Measurements from ENCODE around the gene CRYZL1.
A peak's percentile ranks its signal among the peaks of the same experiment; 100 is the strongest.
"Not testable (repeated sequence)": the region's sequence is repeated elsewhere in the genome, so short reads cannot be mapped to it uniquely, and the experiment has no call there.

The CRYZL1 gene

DNA sequence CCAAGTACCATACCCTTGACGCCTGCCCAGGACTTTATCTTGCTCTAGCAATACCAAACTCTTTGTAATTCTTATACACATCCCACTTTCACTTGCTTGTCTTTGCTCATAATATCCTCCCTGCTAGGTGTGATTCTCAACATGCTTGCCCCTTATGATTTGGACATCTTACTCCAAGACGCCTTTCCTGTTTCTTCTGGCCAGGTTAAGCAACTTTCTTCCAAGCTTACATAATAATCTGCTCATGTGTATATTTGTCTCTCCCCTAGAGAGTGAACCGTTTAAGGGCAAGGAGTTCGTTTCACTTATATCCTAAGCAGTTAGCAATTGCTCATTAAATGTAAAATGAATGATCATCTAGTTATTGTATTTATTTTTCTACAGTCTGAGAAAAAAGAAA lies 21.8 kb downstream of the CRYZL1 start:
- no peak for DNase-seq

DNA sequence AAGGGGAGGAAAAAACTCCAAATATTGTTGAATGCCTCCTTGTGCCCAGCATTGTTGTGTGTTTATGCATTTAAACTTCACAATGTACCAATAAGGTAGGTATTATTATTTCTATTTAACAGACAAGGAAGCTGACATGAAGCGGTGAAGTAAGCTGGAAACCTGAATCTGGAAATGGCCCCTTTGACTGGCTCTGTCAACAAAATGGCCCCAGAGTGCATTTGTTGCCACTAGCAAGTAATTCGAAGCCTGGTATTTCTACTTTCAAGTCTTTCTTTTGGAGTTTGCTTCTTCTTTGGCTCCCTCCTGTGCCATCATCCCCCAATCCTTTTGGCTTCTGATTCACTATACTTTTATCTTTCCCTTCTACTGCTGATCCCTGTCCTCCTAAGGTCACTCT lies 23.1 kb downstream of the CRYZL1 start:
- DNase-seq: no peak

DNA sequence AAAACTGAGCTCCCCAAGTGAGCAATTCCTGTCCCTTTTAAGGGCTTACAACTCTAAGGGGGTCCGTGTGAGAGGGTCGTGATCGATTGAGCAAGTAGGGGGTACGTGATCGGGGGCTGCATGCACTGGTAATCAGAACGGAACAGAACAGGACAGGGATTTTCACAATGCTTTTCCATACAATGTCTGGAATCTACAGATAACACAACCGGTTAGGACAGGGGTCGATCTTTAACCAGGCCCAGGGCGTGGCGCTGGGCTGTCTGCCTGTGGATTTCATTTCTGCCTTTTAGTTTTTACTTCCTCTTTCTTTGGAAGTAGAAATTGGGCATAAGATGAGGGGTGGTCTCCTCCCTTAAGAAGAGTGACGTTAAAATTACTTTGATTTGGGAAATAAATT lies 24.0 kb downstream of the CRYZL1 start:
- DNase-seq: not testable (repeated sequence)

DNA sequence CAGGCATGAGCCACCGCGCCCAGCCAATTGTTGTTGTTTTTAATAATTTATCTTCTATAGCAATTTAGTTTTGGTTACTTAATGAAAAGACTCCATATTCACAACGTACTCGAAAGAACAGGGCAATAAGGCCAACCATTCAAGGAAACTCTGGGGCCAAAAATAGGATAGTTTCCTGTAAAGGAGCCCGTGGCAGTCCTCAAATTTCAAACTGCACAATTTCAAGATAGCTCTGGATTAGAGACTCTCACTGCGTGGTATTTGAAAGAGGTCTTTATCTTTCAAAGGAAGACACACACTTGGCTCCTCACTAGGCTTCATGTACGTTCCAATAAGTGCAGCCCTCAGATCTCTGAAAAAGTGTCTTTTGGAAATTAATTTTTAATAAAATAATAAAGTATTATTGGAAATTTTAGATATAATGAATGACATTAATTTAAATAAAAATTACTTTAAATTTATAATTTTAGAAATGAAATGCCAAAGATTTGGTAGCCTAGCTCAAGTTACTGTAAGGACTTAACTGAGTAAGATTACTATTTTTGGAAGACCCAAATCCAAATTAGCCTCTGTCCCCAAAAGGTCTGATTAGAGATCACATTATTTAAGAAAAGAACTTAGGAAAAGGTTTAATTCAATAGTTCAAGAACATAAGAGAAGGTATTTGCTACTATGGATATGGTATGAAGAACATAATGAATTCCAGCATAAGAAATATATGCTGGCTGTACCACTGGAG lies 30.4 kb downstream of the CRYZL1 start:
- DNase-seq: no peak

DNA sequence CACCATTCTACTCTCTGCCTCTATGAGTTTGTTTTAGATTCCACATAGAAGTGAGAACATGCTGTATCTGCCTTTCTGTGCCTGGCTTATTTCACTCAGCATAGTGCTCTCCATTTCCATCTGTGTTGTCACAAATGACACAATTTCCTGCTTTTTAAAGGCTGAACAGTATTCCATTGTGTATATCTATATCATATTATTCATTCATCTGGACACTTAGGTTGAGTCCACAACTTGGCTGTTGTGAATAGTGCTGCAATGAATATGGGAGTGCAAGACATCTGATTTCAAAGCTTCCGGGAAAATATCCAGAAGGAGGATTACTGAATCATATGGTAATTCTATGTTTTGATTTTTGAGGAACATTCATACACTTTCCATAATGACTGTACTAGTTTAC lies 33.0 kb downstream of the CRYZL1 start:
- DNase-seq: no peak

DNA sequence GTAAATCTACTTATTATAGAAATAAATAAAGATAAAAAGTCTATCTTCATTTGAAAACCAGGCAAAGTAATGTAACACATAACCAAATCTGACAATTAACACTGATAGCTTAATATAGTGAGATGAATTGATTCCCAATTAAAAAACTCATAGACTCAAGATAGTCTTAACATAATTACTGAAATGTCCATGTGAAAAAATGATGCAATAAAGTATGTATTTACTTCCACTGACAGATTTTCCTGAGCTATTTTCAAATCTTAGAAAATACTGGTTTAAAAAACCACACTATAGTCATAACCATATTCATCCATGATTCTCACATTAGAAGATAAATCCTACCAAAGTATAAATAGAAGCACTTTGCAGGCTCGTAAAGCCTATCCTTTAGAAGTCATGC lies 43.5 kb downstream of the CRYZL1 start:
- no peak for DNase-seq

DNA sequence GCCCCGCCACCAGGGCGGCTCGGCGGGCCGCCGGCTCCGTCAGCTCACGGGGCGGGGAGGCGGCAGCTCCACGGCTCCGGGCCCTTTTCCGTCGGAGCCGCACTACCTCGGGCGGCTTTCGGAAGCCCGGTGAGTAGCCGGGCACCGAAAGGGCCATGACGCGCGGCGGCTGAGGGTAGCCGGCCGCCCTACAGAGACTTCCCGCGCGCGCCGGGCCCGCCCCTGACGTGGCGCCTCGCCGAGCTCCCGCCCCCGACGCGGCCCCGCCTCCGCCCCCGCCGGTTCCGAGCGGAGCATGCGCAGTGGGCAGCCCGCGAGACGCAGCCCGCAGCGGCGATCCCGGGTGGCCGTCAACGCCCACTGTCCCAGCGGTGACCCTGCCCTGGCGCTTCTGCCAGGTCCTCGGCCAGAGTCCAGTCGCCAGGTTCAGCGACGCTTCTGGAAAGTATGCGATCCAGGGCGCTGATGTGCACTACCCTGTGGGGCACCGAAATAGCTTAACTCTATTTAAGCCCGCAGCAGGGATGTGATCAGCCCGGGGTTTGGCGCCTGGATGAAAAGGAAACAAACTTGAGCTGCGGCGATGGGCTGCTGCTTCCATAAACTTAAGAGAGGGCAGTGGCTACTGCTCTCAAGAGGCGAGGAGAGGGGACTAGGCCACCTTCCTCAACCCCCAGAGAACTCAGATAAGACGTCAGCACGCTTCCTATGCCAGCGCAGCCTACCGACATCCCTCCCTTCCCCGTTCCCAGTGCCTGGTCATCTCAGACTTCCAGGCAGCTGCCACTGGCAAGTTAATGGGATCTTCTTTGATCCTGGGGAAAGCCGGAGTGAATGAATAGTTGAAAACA lies 52.8 kb downstream of the CRYZL1 start, which contains the start of gene DONSON:
DONSON (minus strand) TSS at position 200 of the 851 bp plus-strand sequence; CDS start at position 157, 43 bp downstream.
- DNase-seq: peak; percentile 78 to 84

DNA sequence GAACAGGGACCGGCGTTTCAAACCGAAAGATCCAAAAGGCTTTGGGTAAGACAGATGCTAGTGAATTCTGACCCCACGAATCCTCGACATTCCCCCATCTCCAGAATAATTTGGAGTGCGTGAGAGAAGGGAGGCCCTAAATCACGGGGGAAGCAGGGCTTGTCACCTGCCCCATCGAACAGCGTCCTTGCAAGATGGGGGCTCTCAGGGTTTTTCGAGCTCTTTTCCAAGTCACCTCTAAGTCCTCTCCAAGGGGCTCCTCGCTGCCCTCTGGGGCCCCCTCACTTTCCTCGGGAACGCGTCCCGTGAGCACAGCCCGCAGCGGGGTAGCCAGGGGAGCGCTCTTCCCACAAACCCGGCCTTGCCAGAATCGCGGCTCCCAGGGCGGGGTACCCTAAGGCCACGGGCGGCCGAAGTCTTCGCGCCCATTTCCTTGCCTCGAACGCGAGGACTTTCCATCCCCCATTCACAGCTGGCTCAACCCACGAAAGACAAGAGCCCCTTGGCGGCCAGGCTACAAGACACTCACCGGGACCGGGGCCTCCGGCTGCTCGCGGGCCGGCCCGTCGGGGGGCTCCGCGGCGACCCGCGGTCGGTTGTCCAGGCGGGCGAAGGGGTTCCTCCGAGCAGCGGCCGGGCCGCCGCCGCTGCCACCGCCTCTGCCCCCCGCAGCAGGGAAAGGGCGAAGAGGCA lies 53.6 kb downstream of the CRYZL1 start:
- DNase-seq: peak in 1 of 2 donors; percentile 41

DNA sequence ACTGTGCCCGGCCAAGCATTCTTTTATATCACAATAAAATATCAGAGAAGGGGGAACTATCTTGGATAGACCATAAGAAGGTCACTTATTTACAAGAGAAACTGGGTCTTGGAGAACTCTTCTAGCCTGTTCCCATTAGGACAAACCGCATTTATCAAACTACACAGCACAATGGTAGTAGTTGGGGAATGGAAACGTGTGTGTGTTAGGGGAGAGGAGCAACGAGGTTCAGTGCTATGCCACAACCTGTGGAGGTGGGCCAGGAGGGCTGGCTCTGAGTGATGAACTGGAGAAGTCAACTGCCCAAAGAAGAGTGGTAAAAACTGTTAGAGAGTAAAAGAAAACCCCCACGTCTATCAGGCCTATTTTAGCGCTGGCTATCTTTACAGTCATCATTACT lies 54.6 kb downstream of the CRYZL1 start:
- DNase-seq: no peak

DNA sequence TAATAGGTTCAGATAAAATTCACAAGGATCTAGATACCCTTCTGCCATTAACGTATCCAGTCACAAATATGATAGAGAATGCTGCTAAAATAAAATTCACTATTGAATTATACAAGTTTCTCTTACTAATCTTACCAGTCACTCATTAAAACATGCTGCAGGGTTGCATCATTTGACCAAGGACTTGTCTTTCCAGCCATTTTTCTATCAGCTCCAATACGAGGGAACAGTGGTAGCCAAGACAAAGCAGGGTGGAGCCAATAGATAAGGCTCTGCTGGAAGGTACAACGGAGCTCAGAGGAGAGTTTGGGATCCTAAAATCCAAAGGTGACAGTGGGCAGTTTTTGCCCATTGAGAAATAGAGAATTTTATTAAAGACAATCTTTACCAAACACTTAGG lies 57.1 kb downstream of the CRYZL1 start:
- no peak for DNase-seq

DNA sequence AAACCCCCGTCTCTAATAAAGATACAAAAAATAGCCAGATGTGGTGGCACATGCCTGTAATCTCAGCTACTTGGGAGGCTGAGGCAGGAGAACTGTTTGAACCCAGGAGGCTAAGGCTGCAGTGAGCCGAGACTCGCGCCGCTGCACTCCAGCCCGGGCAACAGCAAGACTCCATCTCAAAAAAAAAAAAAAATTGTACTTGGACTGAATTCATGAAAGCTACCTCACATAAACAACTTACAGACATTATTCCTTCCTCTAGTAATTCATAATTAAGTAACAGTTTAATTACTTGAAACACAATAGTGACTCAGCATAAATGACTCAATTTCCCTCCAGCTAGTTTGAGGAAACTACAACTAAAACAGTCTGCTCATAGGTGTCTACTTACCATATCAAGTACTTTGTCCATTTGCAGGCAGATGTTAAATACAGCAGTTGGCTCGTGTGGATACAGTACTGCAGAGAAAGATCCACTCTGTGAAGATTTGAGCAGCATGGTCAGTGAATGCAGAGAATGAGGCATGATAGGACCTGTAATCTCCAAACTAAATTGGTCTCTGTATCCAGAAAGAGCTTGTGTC lies 62.5 kb downstream of the CRYZL1 start:
- no peak for DNase-seq

DNA sequence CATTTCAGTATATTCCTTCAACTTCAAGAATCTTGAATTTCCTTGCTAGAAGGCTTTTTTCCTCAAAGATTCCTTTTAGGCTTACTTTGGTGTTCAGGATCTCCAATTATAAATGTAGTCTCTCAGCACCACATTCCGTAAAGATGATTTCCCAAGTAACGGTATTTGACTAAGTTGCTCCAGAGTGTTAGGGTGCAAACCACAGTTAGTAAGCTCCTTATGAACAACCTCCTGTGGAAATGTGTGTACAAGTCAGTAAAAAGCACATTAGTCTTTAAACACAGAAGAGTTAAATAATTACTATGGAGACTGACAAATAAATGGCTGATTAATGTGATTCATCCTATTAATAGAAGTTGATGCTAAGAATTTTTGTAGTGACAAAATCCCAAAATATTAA lies 63.3 kb downstream of the CRYZL1 start:
- no peak for DNase-seq

DNA sequence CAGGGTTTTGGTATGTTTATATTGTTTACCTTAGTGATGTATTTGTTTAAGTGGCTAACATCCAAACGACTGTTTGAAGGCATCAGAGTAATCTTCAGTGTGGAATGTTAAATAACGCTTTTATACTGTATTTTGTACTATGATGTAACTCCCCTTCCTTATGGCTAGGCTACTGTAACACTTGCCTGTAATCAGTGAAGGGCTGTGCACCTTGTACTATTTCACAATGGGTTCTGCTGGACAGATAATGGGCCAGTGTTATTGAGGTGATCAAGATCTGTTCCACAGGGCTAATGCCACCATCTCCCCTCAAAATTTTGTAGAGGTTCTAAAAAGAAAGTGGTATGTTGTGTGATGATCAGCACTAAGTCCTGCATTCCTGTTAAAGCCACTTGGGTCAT lies 64.8 kb downstream of the CRYZL1 start:
- DNase-seq: not testable (repeated sequence)

DNA sequence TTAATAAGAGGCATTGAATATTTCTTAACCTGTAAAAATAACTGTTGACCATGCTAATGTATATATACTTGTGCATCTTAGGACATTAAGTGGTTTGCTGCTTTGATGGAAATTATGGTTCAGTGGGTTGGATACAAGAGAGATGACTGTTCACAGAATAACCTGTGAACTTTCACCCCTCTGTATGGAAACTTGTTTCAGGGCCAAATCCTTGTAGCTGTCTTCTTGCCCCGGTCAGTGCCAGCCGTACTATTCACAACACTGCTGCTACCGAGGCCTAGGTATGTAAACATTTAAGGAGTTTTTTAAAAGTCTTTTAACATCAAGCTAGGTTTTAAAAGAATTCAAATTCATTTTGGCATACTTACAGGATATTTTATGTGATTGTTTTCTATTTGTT lies 69.2 kb downstream of the CRYZL1 start:
- DNase-seq: no peak

DNA sequence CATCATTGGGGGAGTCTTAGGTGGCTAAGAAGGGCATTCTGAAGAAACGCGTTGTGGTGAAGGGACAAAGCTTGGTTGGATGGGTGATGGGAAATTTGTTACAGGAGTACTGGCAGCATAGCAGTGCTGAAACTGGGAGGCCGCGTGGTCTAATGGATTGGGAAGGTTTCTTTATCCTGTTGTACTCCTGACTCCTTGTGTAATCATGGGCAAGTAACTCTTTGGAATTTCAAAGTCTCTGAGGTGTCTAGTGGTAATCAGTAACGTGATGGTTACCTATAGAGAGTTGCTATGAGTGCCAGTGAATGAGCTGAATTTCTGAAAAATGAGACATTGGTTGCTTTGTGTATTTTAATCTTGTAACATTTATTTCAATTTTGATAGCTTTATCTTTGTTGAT lies 71.5 kb downstream of the CRYZL1 start:
- no peak for DNase-seq

DNA sequence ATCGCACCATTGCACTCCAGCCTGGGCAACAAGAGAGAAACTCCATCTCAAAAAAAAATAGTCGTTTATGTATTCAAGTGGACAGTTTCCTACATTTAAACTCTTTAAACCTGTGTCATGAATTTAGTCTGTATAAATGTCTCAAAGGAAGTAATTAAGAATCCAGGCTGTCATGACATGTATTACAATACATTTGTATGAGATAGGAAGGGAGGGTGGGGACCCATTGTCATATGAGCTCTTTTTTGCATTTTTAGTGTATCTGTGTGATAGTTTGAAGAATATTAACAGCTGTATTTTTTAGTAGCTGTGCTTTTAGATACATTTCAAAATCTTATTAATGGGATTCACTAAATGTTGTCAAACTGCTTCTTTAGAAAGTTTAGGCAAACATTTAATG lies 73.1 kb downstream of the CRYZL1 start:
- DNase-seq: no peak

DNA sequence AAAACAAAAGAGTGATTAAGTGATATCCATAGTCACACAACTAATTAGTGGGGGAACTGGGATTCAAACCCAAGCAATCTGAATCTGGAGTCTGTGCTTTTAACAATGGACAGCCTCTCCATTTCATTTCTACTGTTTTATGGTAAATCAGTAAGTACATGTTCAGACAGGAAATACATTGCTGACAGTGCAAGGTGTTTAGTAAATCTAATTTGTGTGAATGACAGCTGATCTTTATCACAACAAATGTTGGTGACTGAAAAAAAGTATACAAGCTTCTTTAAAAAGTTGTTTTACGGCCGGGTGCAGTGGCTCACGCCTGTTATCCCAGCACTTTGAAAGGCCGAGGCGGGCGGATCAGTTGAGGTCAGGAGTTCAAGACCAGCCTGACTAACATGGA lies 73.6 kb downstream of the CRYZL1 start:
- DNase-seq: no peak

DNA sequence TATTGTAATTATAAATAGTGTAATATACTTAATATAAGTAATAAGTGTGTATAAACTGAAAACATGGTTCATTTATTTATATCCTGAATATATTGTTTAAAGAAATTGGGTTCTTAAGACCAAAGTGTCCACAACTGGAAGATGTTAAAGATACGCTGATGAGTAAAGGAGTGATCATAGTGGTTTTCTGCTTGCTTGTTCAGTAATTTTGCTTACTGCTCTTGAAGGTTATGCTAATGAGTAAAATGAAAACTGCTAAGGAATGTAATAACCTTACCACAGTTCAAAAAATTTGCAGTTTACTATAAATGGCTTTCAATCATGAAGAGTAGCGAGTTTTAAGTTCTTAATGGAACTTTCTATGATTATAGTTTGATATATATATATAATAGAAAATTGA lies 75.0 kb downstream of the CRYZL1 start:
- DNase-seq: no peak

DNA sequence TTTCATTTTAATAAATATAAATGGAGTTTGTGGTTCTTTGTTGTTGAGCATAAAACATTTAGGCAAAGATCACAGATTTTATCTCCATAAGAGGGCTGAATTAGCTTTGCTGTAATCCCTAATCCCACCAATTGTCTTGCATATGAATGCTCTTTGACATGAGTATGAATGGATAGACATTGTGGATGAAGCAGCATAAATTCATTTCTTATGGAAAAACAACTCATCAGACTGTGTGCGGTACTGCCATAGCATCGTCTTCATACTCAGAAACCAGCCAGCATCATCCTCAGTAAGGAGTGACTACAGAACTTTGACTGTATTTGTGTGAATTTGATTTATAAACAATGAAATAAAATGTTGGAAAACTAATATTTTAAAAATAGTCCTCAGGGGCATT lies 79.2 kb downstream of the CRYZL1 start:
- DNase-seq: no peak

DNA sequence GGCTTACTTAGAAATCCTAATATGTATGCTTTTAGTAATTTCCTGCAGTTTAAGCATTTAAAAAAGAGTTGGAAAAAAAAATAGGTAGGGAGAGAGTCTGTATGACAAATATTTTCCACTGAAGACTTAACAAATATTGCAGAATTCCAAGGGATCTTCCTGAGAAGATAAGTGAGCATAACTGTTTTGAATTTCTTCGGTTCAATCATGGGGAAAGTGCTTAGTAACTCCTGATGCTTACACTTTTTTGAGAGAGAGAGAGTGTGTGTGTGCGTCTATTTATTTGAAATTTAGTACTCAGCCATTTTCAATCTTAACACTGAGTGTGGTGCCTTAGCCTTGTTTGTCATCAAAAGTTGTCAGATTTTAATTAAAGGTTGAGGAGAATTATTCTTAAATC lies 80.2 kb downstream of the CRYZL1 start:
- no peak for DNase-seq

DNA sequence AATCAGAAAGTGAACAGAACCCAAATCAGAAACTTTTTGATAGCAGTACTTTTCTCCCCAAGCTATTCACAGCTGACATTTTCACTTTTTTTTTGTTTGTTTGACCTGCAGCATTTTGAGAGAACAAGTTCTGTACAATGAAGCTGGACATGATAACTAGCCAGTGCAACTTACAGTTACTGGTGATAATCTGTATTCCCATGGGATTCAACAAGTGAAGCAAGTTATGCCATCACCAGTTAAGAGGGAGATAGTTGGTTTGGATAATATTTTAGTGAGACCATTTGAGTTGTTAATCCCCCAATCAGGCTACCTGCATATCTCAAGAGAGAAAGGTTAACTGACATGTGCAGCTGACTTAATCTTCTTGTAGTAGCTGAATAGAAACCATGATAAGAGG lies 80.6 kb downstream of the CRYZL1 start:
- no peak for DNase-seq

DNA sequence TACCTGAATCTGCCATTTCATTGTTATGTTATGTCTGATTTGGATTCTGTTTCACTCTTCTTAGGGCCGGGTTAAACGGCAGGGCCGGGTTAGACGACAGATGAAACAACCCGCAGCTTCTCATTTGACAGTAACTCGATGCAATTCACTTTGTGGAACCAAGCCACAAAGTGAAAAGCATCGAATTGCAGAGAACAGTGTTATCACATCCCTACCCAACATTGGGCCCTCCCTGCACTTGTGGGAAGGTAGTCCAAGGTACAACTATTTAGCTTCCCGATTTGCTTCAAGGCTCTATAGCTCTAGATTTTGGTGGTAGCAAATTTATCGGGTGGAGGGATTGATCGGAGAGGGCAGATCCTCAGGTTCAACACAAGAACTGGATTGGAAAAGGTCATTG lies 81.7 kb downstream of the CRYZL1 start:
- no peak for DNase-seq

DNA sequence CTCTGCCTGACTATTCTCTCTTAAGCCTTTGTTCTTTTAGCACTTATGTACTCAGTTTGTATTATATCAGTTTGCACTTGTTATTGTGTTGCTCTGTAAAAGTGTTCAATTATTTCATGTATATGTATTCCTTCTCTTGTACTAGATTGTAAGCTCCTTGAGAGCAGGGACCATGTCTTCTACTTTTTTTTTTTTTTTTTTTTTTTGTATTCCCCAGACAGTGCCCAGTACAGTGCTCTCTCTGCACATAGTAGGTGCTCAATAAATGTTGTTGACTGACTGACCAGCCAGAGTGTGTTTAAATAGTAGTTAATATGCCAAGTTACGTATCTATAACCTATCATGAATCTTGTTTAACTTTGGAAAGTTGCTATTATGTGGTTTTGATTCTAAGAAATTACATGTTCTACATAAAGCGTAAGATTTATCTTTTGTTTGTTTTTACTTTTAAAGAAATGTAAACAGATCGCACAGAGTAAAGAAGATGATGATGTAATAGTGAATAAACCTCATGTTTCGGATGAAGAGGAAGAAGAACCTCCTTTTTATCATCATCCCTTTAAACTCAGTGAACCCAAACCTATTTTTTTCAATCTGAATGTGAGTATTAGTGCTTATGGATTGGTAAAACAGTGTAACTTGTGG lies 82.6 kb downstream of the CRYZL1 start:
- no peak for DNase-seq

All from hippocampal formation (tissue), 2 donors.